GM19240 (cell line): ENCODE results near the gene WDR89.
A peak's percentile ranks its signal among the peaks of the same experiment; 100 is the strongest.
"Not testable (repeated sequence)": the region's sequence is repeated elsewhere in the genome, so short reads cannot be mapped to it uniquely, and the experiment has no call there.

Source experiments
- DNase-seq: peaks from one replicate; pipeline ENCODE4 v3.0.0; 2011; ENCODE audit warnings: low spot score; ENCODE audit not compliant: insufficient read length

The WDR89 gene

DNA sequence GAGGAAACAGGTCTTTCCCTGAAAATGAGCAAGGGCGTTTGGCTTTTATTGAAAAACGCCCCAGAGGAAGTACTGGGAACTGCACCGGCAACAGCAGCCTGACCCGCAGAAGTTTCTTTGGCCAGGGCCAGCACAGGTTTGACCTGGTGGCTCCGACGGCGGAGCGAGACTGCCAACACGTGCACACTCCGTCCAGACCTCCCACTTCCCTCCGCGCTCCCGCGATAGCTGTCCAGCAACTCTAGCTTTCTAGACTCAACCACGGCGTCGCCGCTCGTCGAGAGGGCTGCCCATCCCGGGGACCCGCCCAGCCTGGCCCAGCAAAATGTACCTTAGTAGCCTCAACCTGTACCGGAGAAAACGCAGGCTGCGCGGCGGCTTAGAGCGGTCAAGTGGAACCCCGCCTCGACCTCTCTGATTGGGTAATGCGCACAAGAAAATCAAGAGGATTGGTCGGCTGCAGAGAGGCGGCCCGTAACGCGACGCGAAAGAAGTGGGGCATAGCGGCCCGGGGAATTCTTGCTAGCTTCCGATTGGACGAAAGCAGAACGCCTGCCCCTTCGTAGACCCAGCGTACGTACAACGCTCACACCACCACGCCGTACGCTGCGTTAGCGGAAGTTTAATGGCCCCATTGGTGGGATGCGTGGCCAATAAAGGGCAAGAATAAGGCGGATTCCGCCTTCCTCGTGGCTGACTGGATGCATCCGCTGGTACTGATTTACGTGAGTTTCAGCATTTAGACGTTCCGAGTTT is at the start of gene WDR89:
WDR89 (minus strand) TSS at position 399 of the 756 bp plus-strand sequence. CDS start 41,929 bp downstream, outside the sequence.
- peak; percentile 68 for DNase-seq

DNA sequence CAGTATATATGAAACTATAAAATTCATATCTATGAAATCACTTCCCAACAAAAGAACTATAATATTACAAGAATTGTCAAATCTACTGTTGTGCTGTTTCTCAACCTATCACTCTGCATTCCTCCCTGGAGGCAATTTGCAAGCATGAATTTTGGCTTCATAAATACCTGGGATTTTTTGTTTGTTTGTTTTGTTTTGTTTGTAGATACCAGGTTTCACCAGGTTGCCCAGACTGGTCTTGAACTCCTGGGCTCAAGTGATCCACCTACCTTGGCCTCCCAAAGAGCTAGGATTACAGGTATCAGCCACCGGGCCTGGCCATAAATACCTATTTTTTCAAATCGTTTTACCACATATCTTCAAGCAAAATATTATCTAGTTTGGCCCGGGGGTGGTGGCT is 47.5 kb upstream of the WDR89 start:
- DNase-seq: no peak

DNA sequence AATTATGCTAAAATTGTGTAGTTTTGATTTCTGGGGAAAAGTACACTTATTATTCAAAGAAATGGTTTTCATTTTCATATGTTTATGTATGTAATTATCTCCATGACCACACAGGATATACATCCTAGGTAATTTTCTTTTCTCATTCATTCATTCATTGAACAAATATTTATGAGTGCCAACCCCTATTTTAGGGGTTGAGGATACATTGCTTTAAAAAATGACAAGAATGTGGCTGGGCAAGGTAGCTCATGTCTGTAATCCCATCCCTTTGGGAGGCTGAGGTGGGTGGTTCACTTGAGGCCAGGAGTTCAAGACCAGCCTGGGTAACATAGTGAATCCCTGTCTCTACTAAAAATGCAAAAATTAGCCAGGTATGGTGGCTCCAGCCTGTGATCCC is 45.3 kb upstream of the WDR89 start:
- DNase-seq: no peak

DNA sequence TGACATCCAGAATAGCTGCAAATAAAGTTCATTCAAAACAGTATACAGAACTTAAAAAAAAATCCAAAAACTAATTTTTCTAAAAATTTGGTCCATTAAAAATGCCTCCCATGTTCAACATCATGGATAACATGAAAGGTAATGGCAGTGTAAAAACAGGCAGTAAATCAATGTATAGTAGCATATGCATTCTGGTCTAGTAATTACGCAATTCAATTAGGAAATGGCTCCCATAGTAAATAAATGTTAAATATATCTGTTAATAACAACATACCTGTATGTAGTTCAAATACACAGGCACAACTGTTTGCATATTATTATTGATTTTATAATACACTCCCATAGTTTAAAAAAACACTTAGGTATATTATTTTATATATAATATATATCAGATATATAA is 43.7 kb upstream of the WDR89 start:
- DNase-seq: no peak

- no peak for DNase-seq
Observed at GRCh38 chr14:63682727-63683593, 41.3 kb upstream of the WDR89 start.

DNA sequence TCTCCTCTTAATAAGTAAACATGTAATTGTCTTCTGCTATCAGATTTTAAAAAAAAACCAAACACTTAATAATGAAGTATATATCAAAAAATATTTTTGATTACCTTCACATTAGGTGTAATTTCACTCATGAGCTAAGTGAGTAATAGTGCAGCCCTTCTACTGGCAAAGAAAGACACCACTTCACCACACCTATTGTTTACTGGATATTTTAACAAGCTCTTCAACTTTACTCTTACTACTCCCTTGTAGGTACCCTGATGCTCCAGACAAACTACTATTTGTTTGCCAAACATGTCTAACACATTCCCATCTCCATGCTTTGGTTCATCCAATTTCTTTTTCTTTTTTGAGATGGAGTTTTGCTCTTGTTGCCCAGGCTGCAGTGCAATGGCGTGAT is 36.9 kb upstream of the WDR89 start:
- DNase-seq: no peak

DNA sequence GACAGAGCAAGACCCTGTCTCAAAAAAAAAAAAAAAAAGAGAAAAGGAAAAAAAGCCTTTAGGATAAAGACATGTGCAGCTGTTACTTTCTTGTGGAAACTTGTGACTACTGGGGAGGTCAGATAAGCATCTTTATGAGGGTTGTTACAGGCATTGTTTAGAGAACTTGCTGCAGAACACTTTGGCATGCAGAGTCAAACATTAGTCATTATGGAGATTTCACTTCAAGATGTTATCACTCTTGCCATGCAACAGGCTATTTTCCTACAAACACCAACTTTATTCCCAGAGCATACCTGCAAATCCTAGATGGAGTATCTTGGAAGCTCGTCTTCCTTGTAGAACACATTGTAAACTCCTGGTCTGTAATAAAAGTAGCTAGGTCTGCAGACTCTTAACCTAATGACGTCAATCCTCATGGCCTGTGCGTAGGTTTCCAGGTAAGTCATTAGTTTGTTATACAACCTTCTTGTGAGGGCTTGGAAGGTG is 36.3 kb upstream of the WDR89 start:
- DNase-seq: no peak

GRCh38 chr14:63676615-63677014 is 34.9 kb upstream of the WDR89 start:
- no peak for DNase-seq

DNA sequence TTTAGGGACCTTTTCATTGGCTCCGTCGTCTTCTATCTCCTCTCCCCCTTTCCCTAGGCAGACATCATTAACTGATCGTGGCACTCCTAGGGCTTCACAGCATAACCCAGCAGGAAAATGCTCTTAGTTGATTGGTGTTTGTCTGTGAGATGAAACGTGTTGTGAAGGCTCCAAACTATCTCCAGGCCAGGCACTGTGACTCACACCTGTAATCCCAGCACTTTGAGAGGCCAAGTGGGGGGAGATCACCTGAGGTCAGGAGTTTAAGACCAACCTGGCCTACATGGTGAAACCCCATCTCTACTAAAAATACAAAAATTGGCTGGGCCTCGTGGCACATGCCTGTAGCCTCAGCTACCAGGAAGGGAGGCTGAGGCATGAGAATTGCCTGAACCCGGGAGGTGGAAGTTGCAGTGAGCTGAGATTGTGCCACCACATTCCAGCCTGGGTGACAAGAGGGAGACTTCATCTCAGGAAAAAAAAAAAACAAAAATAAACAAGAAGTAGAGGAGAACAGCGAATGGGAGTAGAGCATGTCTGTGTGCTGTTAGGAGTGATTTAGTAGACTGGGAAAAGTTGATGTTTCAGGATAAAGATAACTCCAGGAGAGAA is 32.3 kb upstream of the WDR89 start:
- no peak for DNase-seq

GRCh38 chr14:63673255-63673654 is 31.6 kb upstream of the WDR89 start:
- DNase-seq: no peak

DNA sequence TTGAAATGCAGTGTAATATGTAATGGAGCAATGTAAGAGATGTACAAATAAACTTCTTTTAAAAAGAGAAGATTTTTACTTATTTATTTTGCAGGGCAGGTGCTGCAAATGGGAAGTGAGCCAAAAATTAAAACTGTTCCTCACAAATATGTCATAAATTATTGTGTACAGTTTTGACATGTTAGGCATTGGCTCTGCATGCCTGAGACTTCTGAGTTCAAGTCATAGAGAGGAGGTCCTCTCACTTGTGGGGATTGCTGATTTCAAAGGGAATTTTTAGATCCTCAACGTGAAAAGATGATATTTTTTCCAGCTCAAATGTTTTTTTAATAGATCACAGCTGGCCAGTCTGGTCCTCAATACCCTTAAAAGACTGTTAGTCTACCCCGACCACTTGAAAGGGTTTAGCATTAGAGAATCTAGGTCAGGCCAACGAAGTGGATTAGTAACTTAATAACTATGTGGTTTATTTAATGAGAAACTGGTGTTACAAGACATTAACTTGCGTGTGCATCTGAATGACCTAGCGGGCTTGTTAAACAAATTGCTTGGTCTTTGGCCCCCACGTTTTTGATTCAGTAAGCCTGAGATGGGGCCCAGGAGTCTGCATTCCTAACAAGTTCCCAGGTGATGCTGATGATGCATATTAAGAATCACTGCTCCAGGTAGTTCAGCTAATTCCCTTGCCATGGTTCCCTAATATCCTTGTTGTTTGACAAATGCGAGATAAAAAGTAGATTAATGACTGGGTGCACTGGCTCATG is 30.9 kb upstream of the WDR89 start:
- no peak for DNase-seq

GRCh38 chr14:63671987-63672386 is 30.3 kb upstream of the WDR89 start:
- no peak for DNase-seq

- no peak for DNase-seq
Observed at GRCh38 chr14:63670692-63671091, 29.0 kb upstream of the WDR89 start.

DNA sequence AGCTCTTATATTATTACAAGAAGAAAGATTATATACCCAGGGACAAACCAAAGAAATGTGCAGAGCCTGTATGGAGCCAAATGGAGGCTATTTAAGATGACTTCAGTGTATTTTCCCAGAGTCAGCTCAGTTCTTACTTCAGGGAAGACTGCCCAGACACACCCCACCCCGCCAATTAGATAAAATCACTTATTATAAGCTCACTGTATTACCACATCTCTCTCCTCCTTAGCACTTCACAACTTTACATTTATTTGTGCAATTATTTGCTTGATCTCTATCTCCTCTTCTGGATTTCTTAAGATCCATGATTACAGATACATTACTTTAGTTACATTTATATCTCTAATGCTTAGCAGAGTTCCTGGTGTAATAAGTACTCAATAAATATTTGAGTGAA is 24.7 kb upstream of the WDR89 start:
- no peak for DNase-seq

GRCh38 chr14:63663428-63664341 is 22.0 kb upstream of the WDR89 start:
- no peak for DNase-seq

DNA sequence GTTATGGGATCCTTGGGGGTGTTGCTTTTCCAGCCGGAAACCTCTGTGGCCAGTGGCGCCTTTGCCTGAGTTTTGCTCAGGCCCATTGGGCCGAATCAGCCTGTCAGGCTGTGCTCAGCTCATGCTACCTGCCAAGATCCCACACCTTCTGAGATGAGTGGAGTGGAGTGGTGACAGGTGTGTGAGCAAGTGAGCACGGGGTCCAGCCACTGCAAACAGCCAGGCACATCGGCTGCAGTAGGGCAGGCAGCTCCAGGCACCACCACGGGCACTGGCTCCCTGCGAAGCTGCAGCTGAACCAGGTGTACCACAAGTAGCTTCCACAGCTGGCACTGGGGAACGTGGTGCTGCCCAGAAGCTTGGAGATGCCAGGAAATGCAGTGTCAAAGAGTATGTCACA is 21.1 kb upstream of the WDR89 start:
- DNase-seq: no peak

- DNase-seq: not testable (repeated sequence)
Observed at GRCh38 chr14:63661881-63662280, 20.2 kb upstream of the WDR89 start.

GRCh38 chr14:63659726-63660125 is 18.1 kb upstream of the WDR89 start:
- no peak for DNase-seq

DNA sequence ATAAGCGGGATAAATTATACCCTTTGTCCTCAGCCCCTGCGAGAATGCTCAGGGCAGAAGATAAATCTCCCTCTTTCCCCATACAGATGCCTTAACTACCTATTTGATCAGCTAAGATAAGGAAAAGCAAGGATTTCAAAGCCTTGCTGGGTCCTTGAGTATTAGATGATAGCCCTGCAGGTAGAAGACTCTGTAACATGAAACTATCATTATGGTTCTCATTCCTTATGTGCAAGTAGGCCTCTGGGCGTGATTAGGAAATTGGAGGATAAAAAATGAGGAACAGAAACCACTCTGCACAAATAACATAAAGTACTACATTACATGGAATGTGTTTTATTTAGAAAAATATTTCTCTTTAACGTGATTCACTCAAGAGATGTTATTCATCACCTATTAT is 14.5 kb upstream of the WDR89 start:
- no peak for DNase-seq

GRCh38 chr14:63654936-63655335 is 13.3 kb upstream of the WDR89 start:
- no peak for DNase-seq
